Fibroblast of lung (primary cell): ENCODE results near the gene OLFML1. TPM values are rescaled to one million over a fixed set of nuclear protein-coding genes. Genes with fewer than 3 reads are reported as not detected.

Experiments used
- DNase-seq, 2 donors: peaks; one replicate each; pipeline versions ENCODE4 v3.0.0 to v3.0.0-alpha.2; 2010; ENCODE audit warnings: low read depth in 2 of 2
- H2AFZ ChIP-seq: 2 replicates; pipeline ENCODE4 v1.5.1; 2012; ENCODE audit warnings: low read length, control low read depth, inconsistent platforms
- H3K27ac ChIP-seq: 2 replicates; pipeline ENCODE4 v1.5.1; 2011; ENCODE audit warnings: low read length, control low read depth; ENCODE audit not compliant: insufficient read depth
- H3K27me3 ChIP-seq: 2 replicates; pipeline ENCODE4 v1.5.1; 2011; ENCODE audit warnings: mild to moderate bottlenecking, low read length; ENCODE audit not compliant: control insufficient read depth, insufficient read depth
- H3K36me3 ChIP-seq: 2 replicates; pipeline ENCODE4 v1.5.1; 2011; ENCODE audit warnings: low read length; ENCODE audit not compliant: control insufficient read depth, insufficient read depth
- H3K4me1 ChIP-seq: 2 replicates; pipeline ENCODE4 v1.5.1; 2011; ENCODE audit warnings: low read length; ENCODE audit not compliant: control insufficient read depth, insufficient read depth; ENCODE audit errors: extremely low read depth
- H3K4me2 ChIP-seq: 2 replicates; pipeline ENCODE4 v1.5.1; 2011; ENCODE audit warnings: low read length, control low read depth; ENCODE audit not compliant: insufficient read depth; ENCODE audit errors: extremely low read depth
- H3K4me3 ChIP-seq, 4 experiments: fragments of 200-600 bp in 1 of 4; sonication (generic) in 1 of 4; replicated peaks in 1 of 4; 2 replicates each; pipeline ENCODE4 v1.5.1; 2011 to 2016; ENCODE audit warnings: low read length in 4 of 4, low read depth in 3 of 4, mild to moderate bottlenecking in 3 of 4, control low read depth in 2 of 4, inconsistent platforms in 1 of 4, mixed read lengths in 1 of 4; ENCODE audit not compliant: insufficient read depth in 1 of 4; ENCODE audit errors: control extremely low read depth in 1 of 4
- H3K79me2 ChIP-seq: 2 replicates; pipeline ENCODE4 v1.5.1; 2012; ENCODE audit warnings: mild to moderate bottlenecking, low read length, inconsistent platforms; ENCODE audit not compliant: control insufficient read depth, insufficient read depth
- H3K9ac ChIP-seq: 2 replicates; pipeline ENCODE4 v1.5.1; 2011; ENCODE audit warnings: mild to moderate bottlenecking, low read length, control low read depth; ENCODE audit not compliant: insufficient read depth
- H3K9me3 ChIP-seq: 2 replicates; pipeline ENCODE4 v1.5.1; 2012; ENCODE audit warnings: low read depth, low read length; ENCODE audit not compliant: control insufficient read depth, insufficient read depth
- H4K20me1 ChIP-seq: 2 replicates; pipeline ENCODE4 v1.5.1; 2011; ENCODE audit warnings: low read length; ENCODE audit not compliant: control insufficient read depth, insufficient read depth; ENCODE audit errors: extremely low read depth
- CTCF ChIP-seq, 2 donors: IDR thresholded peaks in 1 of 2; conservative IDR thresholded peaks in 1 of 2; 1 replicate in 1 of 2; 2 replicates in 1 of 2; pipeline ENCODE4 v1.5.1; 2011 to 2012; ENCODE audit warnings: low read length in 2 of 2, control low read depth in 1 of 2, inconsistent platforms in 1 of 2, low read depth in 1 of 2, mild to moderate bottlenecking in 1 of 2
- EZH2 ChIP-seq: IDR thresholded peaks from 2 replicates; pipeline ENCODE4 v1.5.1; 2012; ENCODE audit warnings: low read length, control low read depth, mild to moderate bottlenecking; ENCODE audit errors: missing control alignments
- polyA plus RNA-seq, 2 donors: library from polyadenylated mRNA; depleted of rRNA in 1 of 2; stranded (reverse) in 1 of 2; unstranded in 1 of 2; fragments of >200 nt; gene quantifications; 2 replicates each; pipeline ENCODE4 v1.2.1, GENCODE V29; 2011 to 2012; ENCODE audit warnings: missing spikeins in 1 of 2
- total RNA-seq: library from RNA; depleted of rRNA; stranded (reverse); fragments of >200 nt; gene quantifications from 2 replicates; pipeline ENCODE4 v1.2.1, GENCODE V29; 2014

OLFML1 gene
- total and polyA plus RNA-seq, 2 donors (not counting 1 experiment from before 2014, with no cell fraction given): 22.8 to 183 TPM

GRCh38 chr11:7499081-7499480 lies 13.8 kb downstream of the OLFML1 start:
- Histone ChIP-seq H3K36me3 (no peaks in the 10 kb centered on the region), H3K79me2 (no peaks in the 10 kb centered on the region), H3K4me3 (no peak overlapping the region), H3K27ac (no peak overlapping the region), H3K9ac (no peak overlapping the region), H3K4me1 (peaks cover 4% of the 10 kb centered on the region), H2AFZ (no peak overlapping the region), H4K20me1 (no peaks in the 10 kb centered on the region), H3K9me3 (no peaks in the 10 kb centered on the region), H3K27me3 (no peaks in the 10 kb centered on the region), H3K4me2 (no peak overlapping the region)
- TF ChIP-seq CTCF (conservative IDR thresholded peaks at IDR 0.05 in 1 of 2, IDR thresholded peaks at IDR 0.05 in 1 of 2; ENCODE audit: low read depth in 1 of 2, low read length in 2 of 2) (no peak), EZH2 (no peak)
- no peak for DNase-seq

DNA sequence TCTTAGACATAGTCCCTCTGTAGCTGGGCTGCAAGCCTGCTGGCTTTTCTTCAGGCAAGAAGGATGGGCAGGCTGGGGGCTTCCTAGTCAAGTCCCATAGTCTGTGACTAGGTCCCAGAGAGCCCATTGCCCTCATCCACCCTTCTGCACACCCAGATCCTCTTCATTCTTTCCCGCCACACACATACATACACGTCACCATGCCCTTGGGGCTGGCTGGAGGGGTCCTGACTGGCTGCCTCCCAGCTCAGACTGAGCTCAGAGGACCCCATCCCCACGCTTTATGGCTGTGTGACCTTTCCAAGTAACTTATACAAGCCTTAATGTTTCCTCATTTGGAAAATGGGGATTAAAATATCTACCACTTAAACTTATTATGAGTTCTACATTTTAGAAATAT lies 14.9 kb downstream of the OLFML1 start:
- H3K9ac ChIP-seq: no peak overlapping the region
- H3K79me2 ChIP-seq: no peaks in the 10 kb centered on the region
- no peak overlapping the region for H3K4me2 ChIP-seq
- H3K27ac ChIP-seq: no peak overlapping the region
- DNase-seq: no peak
- no peak overlapping the region for H2AFZ ChIP-seq
- no peaks in the 10 kb centered on the region for H4K20me1 ChIP-seq
- no peak for TF ChIP-seq EZH2
- no peak for TF ChIP-seq CTCF (conservative IDR thresholded peaks at IDR 0.05 in 1 of 2, IDR thresholded peaks at IDR 0.05 in 1 of 2; ENCODE audit: low read depth in 1 of 2, low read length in 2 of 2)
- H3K27me3 ChIP-seq: no peaks in the 10 kb centered on the region
- no peaks in the 10 kb centered on the region for H3K36me3 ChIP-seq
- no peak overlapping the region for H3K4me3 ChIP-seq
- H3K9me3 ChIP-seq: no peaks in the 10 kb centered on the region
- H3K4me1 ChIP-seq: peaks cover 4% of the 10 kb centered on the region

DNA sequence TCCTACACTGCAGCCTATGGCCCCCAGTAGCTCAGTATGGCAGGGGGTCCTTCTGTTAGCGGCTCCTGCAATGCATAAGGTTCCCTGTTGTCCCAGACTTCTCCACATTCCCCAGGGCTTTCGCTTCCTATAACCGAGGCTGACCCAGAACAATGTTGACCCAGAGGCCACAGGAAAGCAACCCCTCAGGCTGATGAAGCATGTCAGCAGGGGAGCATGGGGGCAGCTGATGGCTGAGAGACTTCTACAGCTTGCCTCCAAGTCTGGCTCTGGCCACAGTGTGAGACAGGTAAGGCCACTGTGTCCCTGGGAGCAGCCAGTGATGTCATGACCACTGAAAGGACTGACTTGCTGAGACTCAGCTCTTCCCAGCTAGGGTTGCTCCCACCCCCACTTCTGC lies 15.9 kb downstream of the OLFML1 start:
- H2AFZ ChIP-seq: no peak overlapping the region
- no peaks in the 10 kb centered on the region for H4K20me1 ChIP-seq

More for the DNA sequence above, 15.9 kb downstream of the OLFML1 start:
- no peak overlapping the region for H3K4me3 ChIP-seq
- no peaks in the 10 kb centered on the region for H3K27me3 ChIP-seq
- H3K9ac ChIP-seq: no peak overlapping the region
- no peak for DNase-seq
- TF ChIP-seq EZH2 (no peak), CTCF (conservative IDR thresholded peaks at IDR 0.05 in 1 of 2, IDR thresholded peaks at IDR 0.05 in 1 of 2; ENCODE audit: low read depth in 1 of 2, low read length in 2 of 2) (no peak)
- H3K4me2 ChIP-seq: no peak overlapping the region
- no peaks in the 10 kb centered on the region for H3K4me1 ChIP-seq
- H3K79me2 ChIP-seq: no peaks in the 10 kb centered on the region
- no peaks in the 10 kb centered on the region for H3K36me3 ChIP-seq
- H3K9me3 ChIP-seq: no peaks in the 10 kb centered on the region
- H3K27ac ChIP-seq: no peak overlapping the region
